Stimulated activated CD4-positive, alpha-beta T cell treated with anti-CD3 and anti-CD28 coated beads, Interleukin-1b, Interleukin-23, amount 100 ng/mL, for 48 hours (primary cell): ENCODE results near the gene DKKL1.
"Not testable (repeated sequence)": the region's sequence is repeated elsewhere in the genome, so short reads cannot be mapped to it uniquely, and the experiment has no call there.

Experiments used
- DNase-seq: peaks from one replicate; pipeline ENCODE4 v3.0.0-alpha.2; 2020

The DKKL1 gene

GRCh38 chr19:49363268-49364082 lies at the start of gene DKKL1:
Gene DKKL1, plus strand, starts transcription at chr19:49363877. Its CDS starts 122 bp downstream, at chr19:49363999.
- peak; percentile 90 for DNase-seq

- no peak for DNase-seq
Observed at GRCh38 chr19:49315111-49315510, 48.6 kb upstream of the DKKL1 start.

- DNase-seq, result no peak
Observed at GRCh38 chr19:49316284-49316683, 47.4 kb upstream of the DKKL1 start.

GRCh38 chr19:49318296-49318695 lies 45.4 kb upstream of the DKKL1 start:
- DNase-seq, result no peak

- DNase-seq, result no peak
Observed at GRCh38 chr19:49324801-49325576, 38.7 kb upstream of the DKKL1 start, which contains the start of gene SLC6A16. Gene SLC6A16, minus strand, starts transcription at chr19:49325191. Its CDS starts 13,844 bp downstream, at chr19:49311347.

GRCh38 chr19:49325756-49326155 lies 37.9 kb upstream of the DKKL1 start:
- DNase-seq, result not testable (repeated sequence)

GRCh38 chr19:49326165-49326704 lies 37.4 kb upstream of the DKKL1 start:
- no peak for DNase-seq

GRCh38 chr19:49327878-49328544 lies 35.7 kb upstream of the DKKL1 start:
- DNase-seq, result peak; percentile 52

- no peak for DNase-seq
Observed at GRCh38 chr19:49328741-49329140, 34.9 kb upstream of the DKKL1 start.

- DNase-seq, result not testable (repeated sequence)
Observed at GRCh38 chr19:49331187-49331586, 32.5 kb upstream of the DKKL1 start.

- peak; percentile 75 for DNase-seq
Observed at GRCh38 chr19:49331616-49332055, 32.0 kb upstream of the DKKL1 start.

- DNase-seq, result not testable (repeated sequence)
Observed at GRCh38 chr19:49332691-49333417, 30.8 kb upstream of the DKKL1 start.

GRCh38 chr19:49333418-49333805 lies 30.3 kb upstream of the DKKL1 start:
- DNase-seq, result no peak

- peak; percentile 64 for DNase-seq
Observed at GRCh38 chr19:49333811-49334288, 29.8 kb upstream of the DKKL1 start.

GRCh38 chr19:49335071-49335783 lies 28.4 kb upstream of the DKKL1 start, which contains the start of gene CD37:
Gene CD37, plus strand, starts transcription at chr19:49335406. Its CDS starts 135 bp downstream, at chr19:49335541.
- DNase-seq, result peak; percentile 35

GRCh38 chr19:49335784-49336481 lies 27.7 kb upstream of the DKKL1 start:
- DNase-seq, result no peak

GRCh38 chr19:49336482-49337266 lies 27.0 kb upstream of the DKKL1 start:
- DNase-seq, result no peak

- DNase-seq, result no peak
Observed at GRCh38 chr19:49337267-49338022, 26.2 kb upstream of the DKKL1 start.
